HUES6 (cell line): ENCODE results near the gene DAGLB.
"Not testable (repeated sequence)": the region's sequence is repeated elsewhere in the genome, so short reads cannot be mapped to it uniquely, and the experiment has no call there.

Source experiments
- H3K27ac ChIP-seq: 2 replicates; pipeline ENCODE4 v1.7.0; 2013; ENCODE audit warnings: low read depth, mild to moderate bottlenecking, low read length, inconsistent platforms
- H3K27me3 ChIP-seq: 2 replicates; pipeline ENCODE4 v1.6.1; 2013; ENCODE audit warnings: low read length; ENCODE audit not compliant: control insufficient read depth, insufficient read depth
- H3K36me3 ChIP-seq: 2 replicates; pipeline ENCODE4 v1.6.1; 2013; ENCODE audit warnings: low read length; ENCODE audit not compliant: control insufficient read depth, insufficient read depth
- H3K4me1 ChIP-seq: 2 replicates; pipeline ENCODE4 v1.6.1; 2013; ENCODE audit warnings: low read length; ENCODE audit not compliant: control insufficient read depth, insufficient read depth
- H3K4me3 ChIP-seq: 2 replicates; pipeline ENCODE4 v1.5.1; 2013; ENCODE audit warnings: low read depth, low read length
- H3K9ac ChIP-seq: one replicate; pipeline ENCODE4 v1.6.1; 2013; ENCODE audit warnings: mild to moderate bottlenecking, low read length
- H3K9me3 ChIP-seq: 2 replicates; pipeline ENCODE4 v1.6.1; 2013; ENCODE audit warnings: low read depth, low read length; ENCODE audit not compliant: control insufficient read depth, insufficient read depth

Gene DAGLB

GRCh38 chr7:6385110-6385781 lies 62.5 kb downstream of the DAGLB start:
- Histone ChIP-seq H3K4me3 (peak overlapping the region; percentile 7; the same call in 1 of the 2 replicates), H3K36me3 (peaks cover 32% of the 10 kb centered on the region), H3K9me3 (no peaks in the 10 kb centered on the region), H3K27me3 (no peaks in the 10 kb centered on the region), H3K4me1 (peaks cover 36% of the 10 kb centered on the region), H3K9ac (peak overlapping the region; percentile 31), H3K27ac (peak overlapping the region; percentile 13; the same call in 1 of the 2 replicates)

- Histone ChIP-seq H3K4me1 (peaks cover 36% of the 10 kb centered on the region), H3K9me3 (no peaks in the 10 kb centered on the region), H3K27ac (peak overlapping the region; percentile 61; the same call in 1 of the 2 replicates), H3K27me3 (no peaks in the 10 kb centered on the region), H3K9ac (peak overlapping the region; percentile 5), H3K36me3 (peaks cover 29% of the 10 kb centered on the region), H3K4me3 (no peak overlapping the region)
Measured at GRCh38 chr7:6384327-6384726, 63.4 kb downstream of the DAGLB start.

- Histone ChIP-seq H3K9ac (no peak overlapping the region), H3K4me3 (no peak overlapping the region), H3K27me3 (no peaks in the 10 kb centered on the region), H3K27ac (no peak overlapping the region), H3K36me3 (peaks cover 23% of the 10 kb centered on the region), H3K9me3 (no peaks in the 10 kb centered on the region), H3K4me1 (peaks cover 36% of the 10 kb centered on the region)
Measured at GRCh38 chr7:6382817-6383216, 64.9 kb downstream of the DAGLB start.

- Histone ChIP-seq H3K36me3 (peaks cover 15% of the 10 kb centered on the region; the same call in 1 of the 2 replicates), H3K4me1 (peaks cover 38% of the 10 kb centered on the region)
- not testable (repeated sequence) for H3K9me3 ChIP-seq, H3K27ac ChIP-seq, H3K27me3 ChIP-seq, H3K4me3 ChIP-seq, H3K9ac ChIP-seq
Measured at GRCh38 chr7:6381846-6382245, 65.9 kb downstream of the DAGLB start.

- H3K27me3 ChIP-seq, result no peaks in the 10 kb centered on the region
- peaks cover 14% of the 10 kb centered on the region; the same call in 1 of the 2 replicates for H3K36me3 ChIP-seq
- no peaks in the 10 kb centered on the region for H3K9me3 ChIP-seq
- H3K27ac ChIP-seq, result no peak overlapping the region
- no peak overlapping the region for H3K4me3 ChIP-seq
- no peak overlapping the region for H3K9ac ChIP-seq
- peaks cover 32% of the 10 kb centered on the region for H3K4me1 ChIP-seq
Measured at GRCh38 chr7:6380310-6381095, 67.3 kb downstream of the DAGLB start.

- no peak overlapping the region for H3K9ac ChIP-seq
- H3K27ac ChIP-seq, result no peak overlapping the region
- no peak overlapping the region for H3K4me3 ChIP-seq
- peaks cover 26% of the 10 kb centered on the region for H3K4me1 ChIP-seq
- no peaks in the 10 kb centered on the region for H3K27me3 ChIP-seq
- peaks cover 14% of the 10 kb centered on the region; the same call in 1 of the 2 replicates for H3K36me3 ChIP-seq
- no peaks in the 10 kb centered on the region for H3K9me3 ChIP-seq
Measured at GRCh38 chr7:6379886-6380285, 67.9 kb downstream of the DAGLB start.

- not testable (repeated sequence) for H3K27ac ChIP-seq
Measured at GRCh38 chr7:6378556-6378955, 69.2 kb downstream of the DAGLB start.

GRCh38 chr7:6376820-6377219 lies 70.9 kb downstream of the DAGLB start:
- Histone ChIP-seq H3K27me3 (no peaks in the 10 kb centered on the region), H3K27ac (no peak overlapping the region), H3K36me3 (peaks cover 14% of the 10 kb centered on the region; the same call in 1 of the 2 replicates), H3K4me3 (peak overlapping the region; percentile 22; the same call in 1 of the 2 replicates), H3K4me1 (peaks cover 4% of the 10 kb centered on the region; the same call in 1 of the 2 replicates), H3K9ac (no peak overlapping the region), H3K9me3 (no peaks in the 10 kb centered on the region)

More at GRCh38 chr7:6378556-6378955, 69.2 kb downstream of the DAGLB start:
- H3K4me3 ChIP-seq, H3K9ac ChIP-seq, H3K9me3 ChIP-seq, H3K27me3 ChIP-seq: not testable (repeated sequence)
- peaks cover 15% of the 10 kb centered on the region; the same call in 1 of the 2 replicates for H3K4me1 ChIP-seq
- peaks cover 14% of the 10 kb centered on the region; the same call in 1 of the 2 replicates for H3K36me3 ChIP-seq

- peak overlapping the region; percentile 62 for H3K4me3 ChIP-seq
- H3K4me1 ChIP-seq, result peaks cover 4% of the 10 kb centered on the region; the same call in 1 of the 2 replicates
- peak overlapping the region; percentile 86 for H3K9ac ChIP-seq
- no peaks in the 10 kb centered on the region for H3K27me3 ChIP-seq
- H3K9me3 ChIP-seq, result no peaks in the 10 kb centered on the region
- H3K27ac ChIP-seq, result peak overlapping the region; percentile 81; the same call in 1 of the 2 replicates
- peaks cover 14% of the 10 kb centered on the region; the same call in 1 of the 2 replicates for H3K36me3 ChIP-seq
Measured at GRCh38 chr7:6375348-6376101, 72.2 kb downstream of the DAGLB start.

- no peak overlapping the region for H3K4me3 ChIP-seq
- no peaks in the 10 kb centered on the region for H3K9me3 ChIP-seq
- no peaks in the 10 kb centered on the region for H3K27me3 ChIP-seq
- no peaks in the 10 kb centered on the region for H3K4me1 ChIP-seq
- H3K36me3 ChIP-seq, result no peaks in the 10 kb centered on the region
- no peak overlapping the region for H3K27ac ChIP-seq
- H3K9ac ChIP-seq, result no peak overlapping the region
Measured at GRCh38 chr7:6367701-6368211, 80.0 kb downstream of the DAGLB start.
